Mesendoderm (in vitro differentiated cells): Measurements from ENCODE around the gene LEFTY2.

Source experiments
- DNase-seq: peaks from one replicate; pipeline ENCODE4 v3.0.0; 2013
- H2AK5ac ChIP-seq: 2 replicates; pipeline ENCODE4 v1.6.1; 2013; ENCODE audit warnings: low read length, inconsistent platforms
- H2BK120ac ChIP-seq: 2 replicates; pipeline ENCODE4 v1.6.1; 2013; ENCODE audit warnings: low read depth, mild to moderate bottlenecking, low read length, moderate library complexity, mixed read lengths
- H2BK15ac ChIP-seq: replicated peaks from 2 replicates; pipeline ENCODE4 v1.6.1; 2013; ENCODE audit warnings: low read depth, mild to moderate bottlenecking, moderate library complexity
- H2BK5ac ChIP-seq: 2 replicates; pipeline ENCODE4 v1.6.1; 2013; ENCODE audit warnings: low read length, inconsistent platforms
- H3K18ac ChIP-seq: 2 replicates; pipeline ENCODE4 v1.6.1; 2013; ENCODE audit warnings: mild to moderate bottlenecking, low read length, mixed read lengths
- H3K23ac ChIP-seq: one replicate; pipeline ENCODE4 v1.6.1; 2013; ENCODE audit warnings: low read length
- H3K27ac ChIP-seq: 2 replicates; pipeline ENCODE4 v1.5.1; 2013; ENCODE audit warnings: low read depth, mild to moderate bottlenecking, inconsistent platforms, low read length, moderate library complexity
- H3K27me3 ChIP-seq: 2 replicates; pipeline ENCODE4 v1.6.1; 2013; ENCODE audit warnings: low read length, control low read depth, mild to moderate bottlenecking, inconsistent platforms; ENCODE audit not compliant: insufficient read depth, poor library complexity
- H3K36me3 ChIP-seq: 2 replicates; pipeline ENCODE4 v1.6.1; 2013; ENCODE audit warnings: low read length, inconsistent platforms; ENCODE audit not compliant: control insufficient read depth, insufficient read depth
- H3K4ac ChIP-seq: one replicate; pipeline ENCODE4 v1.6.1; 2013; ENCODE audit warnings: low read depth, mild to moderate bottlenecking, low read length, moderate library complexity
- H3K4me1 ChIP-seq: 2 replicates; pipeline ENCODE4 v1.6.1; 2013; ENCODE audit warnings: low read depth, low read length, inconsistent platforms; ENCODE audit not compliant: control insufficient read depth
- H3K4me2 ChIP-seq: 2 replicates; pipeline ENCODE4 v1.6.1; 2013; ENCODE audit warnings: low read length
- H3K4me3 ChIP-seq: 2 replicates; pipeline ENCODE4 v1.5.1; 2013; ENCODE audit warnings: mild to moderate bottlenecking, low read length
- H3K56ac ChIP-seq: one replicate; pipeline ENCODE4 v1.6.1; 2013; ENCODE audit warnings: low read length
- H3K79me1 ChIP-seq: 2 replicates; pipeline ENCODE4 v1.6.1; 2013; ENCODE audit warnings: low read length, inconsistent platforms
- H3K79me2 ChIP-seq: 2 replicates; pipeline ENCODE4 v1.6.1; 2013; ENCODE audit warnings: mild to moderate bottlenecking, low read length; ENCODE audit not compliant: control insufficient read depth, insufficient read depth
- H3K9ac ChIP-seq: 2 replicates; pipeline ENCODE4 v1.6.1; 2013; ENCODE audit warnings: low read length, inconsistent platforms
- H4K5ac ChIP-seq: one replicate; pipeline ENCODE4 v1.6.1; 2013; ENCODE audit warnings: low read length
- H4K8ac ChIP-seq: one replicate; pipeline ENCODE4 v1.6.1; 2013; ENCODE audit warnings: low read depth, mild to moderate bottlenecking, control low read depth, low read length, moderate library complexity
- WGBS: extraction: QIAGEN DNeasy Blood & Tissue Kit; methylation state at CpG from one replicate; pipeline ENCODE4 v1.1.7; 2013; ENCODE audit warnings: low lambda C conversion rate, missing lambda C conversion rate; ENCODE audit not compliant: insufficient coverage; ENCODE audit errors: extremely low coverage; 5-methylcytosine and 5-hydroxymethylcytosine counted together

LEFTY2 gene

DNA sequence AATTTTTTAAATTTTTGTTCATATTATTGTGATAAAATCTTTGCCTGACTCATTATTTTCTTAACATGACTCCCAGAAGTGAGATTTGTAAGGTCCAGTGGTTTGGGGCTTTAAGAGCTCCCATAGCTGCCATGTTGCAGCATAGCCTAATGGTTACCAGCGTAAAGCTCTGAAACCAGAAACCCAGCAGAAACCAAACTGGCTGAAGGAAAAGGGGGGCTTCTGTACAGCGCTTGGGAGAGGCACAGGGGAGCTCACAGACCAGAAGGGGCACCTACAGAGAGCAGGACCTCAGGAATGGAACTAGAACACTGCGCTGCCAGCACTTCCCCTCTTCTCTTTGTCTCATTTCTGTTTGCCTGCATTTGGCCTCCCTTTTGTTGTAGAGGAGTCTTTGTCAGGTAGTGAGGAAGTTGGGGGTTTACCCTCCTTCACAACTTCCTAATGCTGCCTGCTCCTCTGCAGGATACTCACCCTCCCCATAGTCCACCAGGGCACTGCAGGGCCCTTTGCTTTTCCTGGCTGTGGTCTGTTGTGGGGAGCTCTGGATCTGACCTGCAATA, 14.4 kb downstream of the LEFTY2 start:
- no peak overlapping the region for H4K5ac ChIP-seq
- H3K4me3 ChIP-seq, result no peak overlapping the region
- no peak overlapping the region for H3K18ac ChIP-seq
- no peak overlapping the region for H3K4me2 ChIP-seq
- no peak overlapping the region for H3K27ac ChIP-seq
- no peak overlapping the region for H3K4ac ChIP-seq
- no peak overlapping the region for H2AK5ac ChIP-seq
- H3K79me1 ChIP-seq, result peaks cover 13% of the 10 kb centered on the region
- H2BK120ac ChIP-seq, result no peak overlapping the region
- peaks cover 6% of the 10 kb centered on the region for H3K36me3 ChIP-seq
- DNase-seq, result no peak
- H2BK5ac ChIP-seq, result no peak overlapping the region
- H3K27me3 ChIP-seq, result no peaks in the 10 kb centered on the region
- no peak overlapping the region for H3K56ac ChIP-seq
- no peak overlapping the region for H3K9ac ChIP-seq
- no peak overlapping the region for H3K23ac ChIP-seq
- no CpG with 5 or more reads among the region's 3 CpGs for WGBS
- no peak overlapping the region for H4K8ac ChIP-seq
- peaks cover 3% of the 10 kb centered on the region for H3K4me1 ChIP-seq
- H3K79me2 ChIP-seq, result peaks cover 17% of the 10 kb centered on the region
- no peak overlapping the region for H2BK15ac ChIP-seq

DNA sequence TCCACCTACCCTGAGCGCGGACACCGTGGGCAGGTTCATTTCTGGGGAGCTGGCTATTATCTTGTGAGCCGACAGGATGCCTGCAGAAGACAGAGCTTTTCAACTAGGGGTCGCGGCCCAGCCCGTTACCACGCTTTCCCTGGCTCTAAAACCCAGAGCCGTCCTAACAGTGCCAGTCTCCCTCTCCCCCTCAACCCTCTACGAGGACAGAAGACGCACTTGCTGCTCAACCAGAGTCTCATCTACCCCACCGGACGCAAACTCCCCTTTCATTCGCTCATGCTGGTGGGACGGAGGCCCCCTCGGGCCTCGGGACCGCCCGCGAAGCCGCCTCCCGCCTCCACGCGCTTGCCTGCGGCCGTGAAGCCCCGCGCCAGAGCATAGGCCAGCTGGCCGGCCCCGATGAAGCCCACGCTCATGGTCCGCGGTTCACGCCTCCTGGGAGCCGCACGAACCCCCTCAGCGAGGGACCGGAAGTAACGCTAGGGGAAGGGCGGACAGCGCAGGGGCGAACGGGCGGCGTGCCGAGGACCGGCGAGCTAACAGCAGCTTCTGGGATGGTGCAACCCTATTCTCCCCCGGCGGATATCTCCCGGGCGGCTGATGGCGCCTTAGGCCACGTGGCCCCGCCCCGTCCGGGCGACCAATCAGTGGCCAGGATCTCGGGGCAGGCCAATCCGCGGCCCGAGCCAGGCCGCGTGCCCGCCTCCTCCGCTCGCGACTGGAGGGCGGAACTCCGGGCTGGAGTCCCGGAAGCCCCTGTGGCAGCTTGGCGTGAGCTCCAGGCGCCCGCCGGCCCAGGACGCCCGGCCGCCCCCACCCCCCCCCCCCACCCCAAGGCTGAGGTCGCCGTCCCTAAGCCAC, 17.1 kb downstream of the LEFTY2 start, which contains the start of gene PYCR2:
Gene PYCR2, minus strand, starts transcription at position 559 of the 864 bp plus-strand sequence. Its CDS starts 140 bp downstream, at position 419.
- H3K18ac ChIP-seq, result peak within 1 kb of the TSS; percentile 83
- H3K79me2 ChIP-seq, result peaks cover 17% of the 10 kb centered on the region
- peaks cover 3% of the 10 kb centered on the region for H3K4me1 ChIP-seq
- H3K4me3 ChIP-seq, result peak within 1 kb of the TSS; percentile 99
- peak within 1 kb of the TSS; percentile 97 for H3K23ac ChIP-seq
- H3K4ac ChIP-seq, result peak within 1 kb of the TSS; percentile 70
- no peak within 1 kb of the TSS for H2BK15ac ChIP-seq
- peak within 1 kb of the TSS; percentile 98 for H2BK5ac ChIP-seq
- H3K4me2 ChIP-seq, result peak within 1 kb of the TSS; percentile 94
- peak within 1 kb of the TSS; percentile 1 for H2BK120ac ChIP-seq
- DNase-seq, result peak; percentile 98
- H3K56ac ChIP-seq, result peak within 1 kb of the TSS; percentile 100
- no peaks in the 10 kb centered on the region for H3K27me3 ChIP-seq
- H3K9ac ChIP-seq, result peak within 1 kb of the TSS; percentile 100
- H4K8ac ChIP-seq, result peak within 1 kb of the TSS; percentile 78
- no peak within 1 kb of the TSS for H4K5ac ChIP-seq
- peak within 1 kb of the TSS; percentile 97 for H2AK5ac ChIP-seq
- H3K79me1 ChIP-seq, result peaks cover 21% of the 10 kb centered on the region
- peak within 1 kb of the TSS; percentile 97 for H3K27ac ChIP-seq
- H3K36me3 ChIP-seq, result peaks cover 15% of the 10 kb centered on the region
- WGBS, result no CpG with 5 or more reads among the region's 80 CpGs

DNA sequence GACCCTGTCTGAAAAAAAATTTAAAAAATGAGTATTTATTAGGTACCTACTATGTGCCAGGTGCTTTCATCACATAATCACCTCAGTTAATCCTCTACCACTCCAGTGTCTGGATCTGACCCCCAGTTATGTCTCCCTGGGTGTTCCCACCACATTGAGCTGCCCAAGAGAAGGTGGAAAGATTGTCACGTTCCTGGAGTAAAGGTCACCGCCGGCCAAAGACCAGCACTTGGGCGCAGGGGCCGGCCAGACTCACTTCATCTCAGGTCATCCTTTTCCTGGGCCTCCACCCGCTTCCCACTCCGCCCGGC, 17.7 kb downstream of the LEFTY2 start:
- peaks cover 21% of the 10 kb centered on the region for H3K79me1 ChIP-seq
- H3K4me2 ChIP-seq, result peak overlapping the region; percentile 94
- peak overlapping the region; percentile 100 for H3K56ac ChIP-seq
- H2AK5ac ChIP-seq, result no peak overlapping the region
- H3K27ac ChIP-seq, result peak overlapping the region; percentile 97
- H2BK5ac ChIP-seq, result no peak overlapping the region
- H3K79me2 ChIP-seq, result peaks cover 17% of the 10 kb centered on the region
- no peak overlapping the region for H2BK15ac ChIP-seq
- H4K8ac ChIP-seq, result no peak overlapping the region
- peak overlapping the region; percentile 100 for H3K9ac ChIP-seq
- no peaks in the 10 kb centered on the region for H3K27me3 ChIP-seq
- peak overlapping the region; percentile 83 for H3K18ac ChIP-seq
- no peak overlapping the region for H2BK120ac ChIP-seq
- peak overlapping the region; percentile 99 for H3K4me3 ChIP-seq
- WGBS, result no CpG with 5 or more reads among the region's 8 CpGs
- DNase-seq, result no peak
- no peak overlapping the region for H4K5ac ChIP-seq
- H3K36me3 ChIP-seq, result peaks cover 15% of the 10 kb centered on the region
- H3K4me1 ChIP-seq, result peaks cover 3% of the 10 kb centered on the region
- H3K23ac ChIP-seq, result peak overlapping the region; percentile 73
- peak overlapping the region; percentile 43 for H3K4ac ChIP-seq

DNA sequence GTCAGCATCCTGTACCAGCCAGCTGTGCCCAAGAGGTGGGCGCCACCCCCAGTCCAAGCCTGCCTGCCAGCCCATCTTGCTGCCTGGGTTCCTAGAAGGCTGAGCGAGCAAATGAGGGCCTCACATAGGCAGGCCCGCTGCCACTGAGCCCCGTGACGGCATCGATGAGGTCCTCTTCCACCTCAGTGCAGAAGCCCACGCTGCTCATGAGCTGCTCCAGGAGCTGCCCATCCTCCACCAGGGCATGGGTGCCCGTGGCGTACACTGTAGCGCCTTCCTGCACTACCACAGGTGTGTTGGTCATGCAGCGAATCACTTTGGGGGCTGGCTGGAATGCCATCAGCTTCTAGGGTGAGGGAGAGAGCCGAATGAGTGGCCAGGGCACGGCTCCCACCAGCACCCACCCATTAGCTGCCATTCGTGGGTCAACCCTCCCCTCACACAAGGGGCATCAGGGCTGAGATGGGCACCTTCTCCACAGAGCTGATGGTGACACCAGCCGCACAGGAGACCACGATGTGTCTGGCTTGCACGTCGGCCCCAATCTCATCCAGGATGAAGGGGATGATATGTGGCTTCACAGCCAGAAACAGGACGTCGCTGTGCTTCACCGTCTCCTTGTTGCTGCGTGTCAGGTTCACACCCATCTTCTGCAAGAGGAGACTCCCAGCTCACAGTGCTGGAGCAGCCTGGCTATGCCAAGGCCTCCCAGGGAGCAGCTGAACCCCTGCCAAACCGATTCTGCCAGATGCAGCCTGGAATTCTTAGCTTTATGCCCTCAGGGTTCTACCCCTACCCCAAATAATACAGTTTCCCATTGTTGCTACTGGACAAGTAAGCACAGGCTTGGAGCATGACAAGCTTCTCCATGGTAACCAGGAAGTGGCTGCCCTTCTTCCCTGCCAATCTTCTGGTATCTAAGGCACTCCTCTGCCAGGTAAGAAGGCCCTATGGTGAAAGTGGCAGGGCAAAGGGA, 19.0 kb downstream of the LEFTY2 start:
- H3K4me3 ChIP-seq, result no peak overlapping the region
- H3K4ac ChIP-seq, result no peak overlapping the region
- H2BK15ac ChIP-seq, result no peak overlapping the region
- H3K27ac ChIP-seq, result no peak overlapping the region
- no peak overlapping the region for H3K18ac ChIP-seq
- peaks cover 17% of the 10 kb centered on the region for H3K79me2 ChIP-seq
- no peaks in the 10 kb centered on the region for H3K27me3 ChIP-seq
- H4K5ac ChIP-seq, result no peak overlapping the region
- no peak overlapping the region for H3K4me2 ChIP-seq
- H2BK120ac ChIP-seq, result no peak overlapping the region
- peaks cover 15% of the 10 kb centered on the region for H3K36me3 ChIP-seq
- H4K8ac ChIP-seq, result no peak overlapping the region
- H3K4me1 ChIP-seq, result peaks cover 3% of the 10 kb centered on the region
- no peak overlapping the region for H2AK5ac ChIP-seq
- DNase-seq, result no peak
- H2BK5ac ChIP-seq, result no peak overlapping the region
- WGBS, result no CpG with 5 or more reads among the region's 23 CpGs
- no peak overlapping the region for H3K23ac ChIP-seq
- peak overlapping the region; percentile 100 for H3K56ac ChIP-seq
- no peak overlapping the region for H3K9ac ChIP-seq
- H3K79me1 ChIP-seq, result peaks cover 21% of the 10 kb centered on the region

DNA sequence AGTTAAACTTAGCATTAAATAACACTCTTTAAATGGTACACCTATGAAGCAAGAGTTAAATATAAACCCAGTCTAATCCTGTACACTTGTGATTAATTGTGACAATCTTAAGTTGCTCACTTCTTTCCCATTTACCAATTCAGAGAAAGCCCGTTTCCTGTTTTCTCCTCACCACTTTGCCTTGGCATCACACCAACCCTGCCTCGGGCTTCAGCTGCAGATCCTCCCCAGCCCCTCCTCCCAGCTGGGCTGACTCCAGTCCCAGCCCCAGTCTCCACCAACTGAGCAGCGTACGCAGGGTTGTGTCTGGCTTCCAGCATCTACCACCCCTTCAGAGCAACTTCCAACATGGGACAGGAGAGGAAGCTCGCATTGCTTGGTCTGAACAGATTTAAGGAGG, 21.1 kb downstream of the LEFTY2 start:
- Histone ChIP-seq H3K4me1 (peaks cover 3% of the 10 kb centered on the region), H3K27me3 (no peaks in the 10 kb centered on the region), H3K18ac (no peak overlapping the region), H3K36me3 (peaks cover 15% of the 10 kb centered on the region), H3K4ac (no peak overlapping the region), H3K23ac (no peak overlapping the region), H3K56ac (no peak overlapping the region), H3K4me3 (no peak overlapping the region), H3K79me2 (peaks cover 17% of the 10 kb centered on the region), H2AK5ac (no peak overlapping the region), H2BK5ac (no peak overlapping the region), H4K8ac (no peak overlapping the region), H3K9ac (no peak overlapping the region), H3K4me2 (no peak overlapping the region), H3K79me1 (peaks cover 21% of the 10 kb centered on the region), H2BK15ac (no peak overlapping the region), H4K5ac (no peak overlapping the region), H2BK120ac (no peak overlapping the region), H3K27ac (no peak overlapping the region)
- DNase-seq, result no peak
- WGBS, result no CpG with 5 or more reads among the region's 5 CpGs
